CD4-positive, CD25-positive, alpha-beta regulatory T cell (primary cell): ENCODE measurements around the gene CPED1. TPM values are rescaled to one million over a fixed set of nuclear protein-coding genes. Genes with fewer than 3 reads are reported as not detected.

Experiments
- ATAC-seq, 2 donors: fragments of 150-1000 bp; cut with Tn5 transposase; one replicate each; pipeline ENCODE4 v1.10.0; 2021; ENCODE audit warnings: low read depth in 2 of 2, moderate number of reproducible peaks in 2 of 2, moderate library complexity in 1 of 2
- DNase-seq, 3 donors: peaks; one replicate each; pipeline versions ENCODE4 v3.0.0 to v3.0.0-alpha.2; 2012 to 2022; ENCODE audit warnings: mixed read lengths in 1 of 3
- H3K27ac ChIP-seq: one replicate; pipeline ENCODE4 v1.7.0; 2013; ENCODE audit warnings: mild to moderate bottlenecking, low read length; ENCODE audit not compliant: insufficient read depth, poor library complexity, severe bottlenecking
- H3K27me3 ChIP-seq: one replicate; pipeline ENCODE4 v1.7.0; 2013; ENCODE audit warnings: low read length; ENCODE audit not compliant: control insufficient read depth, insufficient read depth
- H3K36me3 ChIP-seq: one replicate; pipeline ENCODE4 v1.7.0; 2013; ENCODE audit warnings: mild to moderate bottlenecking, low read length, moderate library complexity; ENCODE audit not compliant: control insufficient read depth, insufficient read depth
- H3K4me1 ChIP-seq: 2 replicates; pipeline ENCODE4 v1.7.0; 2013; ENCODE audit warnings: mild to moderate bottlenecking, low read length; ENCODE audit not compliant: insufficient read depth, control insufficient read depth, poor library complexity, severe bottlenecking
- H3K4me3 ChIP-seq: one replicate; pipeline ENCODE4 v1.7.0; 2013; ENCODE audit warnings: low read depth, mild to moderate bottlenecking, low read length, moderate library complexity
- H3K9me3 ChIP-seq, 2 experiments: 1 replicate in 1 of 2; 2 replicates in 1 of 2; pipeline ENCODE4 v1.7.0; 2013; ENCODE audit warnings: low read length in 2 of 2, mild to moderate bottlenecking in 1 of 2, moderate library complexity in 1 of 2; ENCODE audit not compliant: control insufficient read depth in 2 of 2
- H3K27ac Mint-ChIP-seq, 3 donors: one replicate each; pipeline ENCODE4 v1.8.0; 2020 to 2022; ENCODE audit warnings: mild to moderate bottlenecking in 3 of 3, mixed read lengths in 3 of 3, moderate library complexity in 2 of 3
- H3K27me3 Mint-ChIP-seq: one replicate; pipeline ENCODE4 v1.8.0; 2022; ENCODE audit warnings: mild to moderate bottlenecking, mixed read lengths
- H3K36me3 Mint-ChIP-seq: one replicate; pipeline ENCODE4 v1.8.0; 2020; ENCODE audit warnings: mixed read lengths
- H3K4me1 Mint-ChIP-seq, 4 donors: one replicate each; pipeline ENCODE4 v1.8.0; 2020 to 2022; ENCODE audit warnings: mixed read lengths in 4 of 4, mild to moderate bottlenecking in 1 of 4
- H3K4me3 Mint-ChIP-seq, 4 donors: one replicate each; pipeline ENCODE4 v1.8.0; 2020 to 2022; ENCODE audit warnings: mild to moderate bottlenecking in 4 of 4, mixed read lengths in 4 of 4, moderate library complexity in 3 of 4
- H3K9me3 Mint-ChIP-seq, 7 donors: one replicate each; pipeline ENCODE4 v1.8.0; 2020 to 2022; ENCODE audit warnings: mixed read lengths in 7 of 7, mild to moderate bottlenecking in 3 of 7, moderate library complexity in 2 of 7
- polyA plus RNA-seq, 4 donors: library from polyadenylated mRNA; unstranded; fragments of 300-500 nt; fragmentation: Illumina TruSeq; gene quantifications; one replicate each; pipeline ENCODE4 v1.2.3, GENCODE V29; 2021
- total RNA-seq: library from RNA; stranded (reverse); gene quantifications from one replicate; pipeline ENCODE4 v1.2.3, GENCODE V29; 2022

Gene CPED1
- total and polyA plus RNA-seq, 5 donors from 2014 or later = 0.17 to 0.24 TPM; not detected in 3

- H3K9me3 ChIP-seq = no peaks in the 10 kb centered on the region
- H3K36me3 Mint-ChIP-seq = no peaks in the 10 kb centered on the region
- peaks cover 12% of the 10 kb centered on the region for H3K27me3 Mint-ChIP-seq
- H3K4me1 Mint-ChIP-seq = no peaks in the 10 kb centered on the region
- no peaks in the 10 kb centered on the region for H3K36me3 ChIP-seq
- no peak for ATAC-seq
- H3K4me3 ChIP-seq = no peak overlapping the region
- H3K4me3 Mint-ChIP-seq = no peak overlapping the region
- H3K27ac Mint-ChIP-seq = no peak overlapping the region
- no peaks in the 10 kb centered on the region for H3K4me1 ChIP-seq
- no peaks in the 10 kb centered on the region for H3K27me3 ChIP-seq
- DNase-seq = no peak
- H3K9me3 Mint-ChIP-seq = peaks cover 0 to 5% (median 0%) of the 10 kb centered on the region in 7 donors
- no peak overlapping the region for H3K27ac ChIP-seq
These were observed 51.5 kb downstream of the CPED1 start for GRCh38 chr7:121039994-121040393.

- Mint-ChIP-seq H3K4me3 (no peak overlapping the region), H3K27ac (no peak overlapping the region)
These were observed 53.1 kb downstream of the CPED1 start for GRCh38 chr7:121041516-121042148.

DNA sequence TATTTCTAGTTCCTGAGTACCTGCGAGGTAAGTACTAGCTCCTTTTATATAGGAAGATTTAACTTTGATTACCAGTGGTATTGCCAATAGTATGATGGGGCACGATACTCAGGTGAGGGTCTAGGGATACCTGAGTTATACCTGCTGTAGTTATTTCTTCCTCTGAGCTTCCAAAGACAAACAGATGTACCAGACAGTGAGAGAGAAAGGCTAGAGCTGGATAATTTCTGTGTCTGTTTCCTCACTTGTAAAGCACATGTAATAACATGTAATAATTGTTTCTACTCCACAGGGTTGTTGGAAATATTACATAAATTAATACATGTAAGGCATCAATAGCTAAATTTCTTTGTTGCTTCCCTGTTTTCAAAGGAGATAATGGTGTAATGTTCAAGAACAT is 53.7 kb downstream of the CPED1 start:
- no peak overlapping the region for H3K27ac ChIP-seq
- Mint-ChIP-seq H3K4me3 (no peak overlapping the region), H3K27me3 (peaks cover 8% of the 10 kb centered on the region), H3K9me3 (peaks cover 0 to 5% (median 0%) of the 10 kb centered on the region in 7 donors), H3K27ac (no peak overlapping the region), H3K36me3 (no peaks in the 10 kb centered on the region), H3K4me1 (no peaks in the 10 kb centered on the region)
- H3K4me1 ChIP-seq = no peaks in the 10 kb centered on the region
- H3K4me3 ChIP-seq = no peak overlapping the region
- no peaks in the 10 kb centered on the region for H3K9me3 ChIP-seq
- no peaks in the 10 kb centered on the region for H3K27me3 ChIP-seq
- ATAC-seq = no peak
- H3K36me3 ChIP-seq = no peaks in the 10 kb centered on the region
- DNase-seq = no peak

More at GRCh38 chr7:121041516-121042148, 53.1 kb downstream of the CPED1 start:
- Histone ChIP-seq H3K27ac (no peak overlapping the region), H3K4me3 (no peak overlapping the region), H3K4me1 (no peaks in the 10 kb centered on the region), H3K9me3 (no peaks in the 10 kb centered on the region), H3K36me3 (no peaks in the 10 kb centered on the region), H3K27me3 (no peaks in the 10 kb centered on the region)
- H3K36me3 Mint-ChIP-seq = no peaks in the 10 kb centered on the region
- H3K9me3 Mint-ChIP-seq = peaks cover 0 to 5% (median 0%) of the 10 kb centered on the region in 7 donors
- ATAC-seq = no peak
- no peaks in the 10 kb centered on the region for H3K4me1 Mint-ChIP-seq
- DNase-seq = no peak
- H3K27me3 Mint-ChIP-seq = peaks cover 12% of the 10 kb centered on the region

DNA sequence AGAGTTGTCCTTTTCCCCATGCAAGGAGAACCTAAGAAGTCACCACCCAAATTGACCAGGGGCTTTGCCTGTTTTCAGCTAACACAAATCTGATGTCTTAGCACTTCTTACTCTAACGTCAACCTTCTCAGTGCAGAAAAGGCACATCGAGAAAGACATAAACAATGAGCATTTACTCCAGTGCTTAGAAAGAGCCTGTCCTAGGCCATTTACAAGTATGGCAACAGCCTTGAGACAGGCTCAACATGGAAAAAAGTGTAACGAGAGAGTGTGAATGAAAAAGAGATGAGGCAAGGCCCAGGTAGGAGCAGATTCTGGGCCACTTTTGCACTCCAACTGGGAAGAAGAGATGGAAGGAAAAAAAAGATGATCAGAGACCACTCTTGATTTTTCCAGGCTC is 54.4 kb downstream of the CPED1 start:
- H3K9me3 Mint-ChIP-seq = peaks cover 0 to 5% (median 0%) of the 10 kb centered on the region in 7 donors
- H3K27ac ChIP-seq = no peak overlapping the region
- H3K4me1 ChIP-seq = no peaks in the 10 kb centered on the region
- no peaks in the 10 kb centered on the region for H3K27me3 ChIP-seq
- H3K4me3 Mint-ChIP-seq = no peak overlapping the region
- DNase-seq = no peak
- no peaks in the 10 kb centered on the region for H3K36me3 Mint-ChIP-seq
- ATAC-seq = no peak
- no peaks in the 10 kb centered on the region for H3K4me1 Mint-ChIP-seq
- H3K27ac Mint-ChIP-seq = no peak overlapping the region
- H3K4me3 ChIP-seq = no peak overlapping the region
- H3K36me3 ChIP-seq = no peaks in the 10 kb centered on the region
- H3K9me3 ChIP-seq = no peaks in the 10 kb centered on the region
- peaks cover 5% of the 10 kb centered on the region for H3K27me3 Mint-ChIP-seq

GRCh38 chr7:121043314-121044234 is 55.1 kb downstream of the CPED1 start:
- Mint-ChIP-seq H3K4me1 (no peaks in the 10 kb centered on the region), H3K27ac (no peak overlapping the region), H3K9me3 (peaks cover 0 to 5% (median 0%) of the 10 kb centered on the region in 7 donors), H3K4me3 (no peak overlapping the region), H3K36me3 (no peaks in the 10 kb centered on the region), H3K27me3 (peaks cover 5% of the 10 kb centered on the region)
- Histone ChIP-seq H3K4me3 (no peak overlapping the region), H3K27ac (no peak overlapping the region), H3K9me3 (no peaks in the 10 kb centered on the region), H3K36me3 (no peaks in the 10 kb centered on the region), H3K4me1 (no peaks in the 10 kb centered on the region), H3K27me3 (no peaks in the 10 kb centered on the region)
- ATAC-seq = no peak
- no peak for DNase-seq

DNA sequence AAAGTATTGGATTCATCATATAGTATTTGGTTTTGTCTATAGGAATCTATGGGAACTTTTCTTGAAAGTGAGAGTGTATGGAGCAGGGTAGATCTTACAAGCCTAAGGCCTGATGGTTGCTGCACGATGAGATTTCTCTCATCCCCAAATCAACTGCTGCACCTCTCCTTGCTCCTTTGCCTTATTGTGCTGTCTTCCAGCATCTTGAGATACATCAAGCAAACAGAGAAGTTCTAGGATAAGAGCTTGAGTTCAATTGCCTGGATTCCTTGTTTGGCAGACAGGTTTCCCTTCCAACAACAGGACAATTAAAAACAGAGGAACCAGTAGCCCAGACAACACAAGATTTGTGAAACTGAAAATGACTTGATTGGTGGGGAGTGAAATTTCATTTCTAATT is 56.6 kb downstream of the CPED1 start:
- Mint-ChIP-seq H3K9me3 (peaks cover 0 to 7% (median 0%) of the 10 kb centered on the region in 7 donors), H3K4me3 (no peak overlapping the region), H3K4me1 (no peaks in the 10 kb centered on the region), H3K27ac (no peak overlapping the region), H3K36me3 (no peaks in the 10 kb centered on the region), H3K27me3 (peaks cover 5% of the 10 kb centered on the region)
- no peak for DNase-seq
- Histone ChIP-seq H3K4me1 (no peaks in the 10 kb centered on the region), H3K4me3 (no peak overlapping the region), H3K27me3 (no peaks in the 10 kb centered on the region), H3K9me3 (no peaks in the 10 kb centered on the region), H3K36me3 (no peaks in the 10 kb centered on the region), H3K27ac (no peak overlapping the region)
- no peak for ATAC-seq

DNA sequence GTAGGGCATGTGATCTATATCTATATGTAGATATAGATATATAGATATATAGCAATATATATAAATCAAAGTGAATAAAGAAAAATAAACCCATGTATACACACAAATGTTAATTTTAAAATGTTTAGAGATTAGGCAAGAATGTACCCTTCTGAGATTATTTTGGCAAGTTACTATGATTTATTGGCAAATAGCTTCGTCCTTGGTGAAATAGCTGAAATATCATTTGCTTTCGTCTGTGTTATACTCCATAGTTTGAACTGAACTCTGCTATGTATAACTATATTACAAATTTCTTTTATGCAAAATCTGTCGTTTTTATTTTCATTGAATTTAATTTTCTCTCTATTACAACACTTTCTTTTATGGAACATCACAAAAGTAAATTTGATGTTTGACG is 57.5 kb downstream of the CPED1 start:
- no peaks in the 10 kb centered on the region for H3K27me3 ChIP-seq
- no peak overlapping the region for H3K27ac Mint-ChIP-seq
- no peak for ATAC-seq
- no peaks in the 10 kb centered on the region for H3K9me3 ChIP-seq
- H3K4me3 ChIP-seq = no peak overlapping the region
- H3K4me1 Mint-ChIP-seq = no peaks in the 10 kb centered on the region
- H3K9me3 Mint-ChIP-seq = peaks cover 0 to 7% (median 0%) of the 10 kb centered on the region in 7 donors
- H3K36me3 Mint-ChIP-seq = no peaks in the 10 kb centered on the region
- no peak overlapping the region for H3K4me3 Mint-ChIP-seq
- no peaks in the 10 kb centered on the region for H3K36me3 ChIP-seq
- peaks cover 5% of the 10 kb centered on the region for H3K27me3 Mint-ChIP-seq
- H3K27ac ChIP-seq = no peak overlapping the region
- no peak for DNase-seq
- no peaks in the 10 kb centered on the region for H3K4me1 ChIP-seq
